ENCODE results near the gene TMEM151B.

Gene TMEM151B

DNA sequence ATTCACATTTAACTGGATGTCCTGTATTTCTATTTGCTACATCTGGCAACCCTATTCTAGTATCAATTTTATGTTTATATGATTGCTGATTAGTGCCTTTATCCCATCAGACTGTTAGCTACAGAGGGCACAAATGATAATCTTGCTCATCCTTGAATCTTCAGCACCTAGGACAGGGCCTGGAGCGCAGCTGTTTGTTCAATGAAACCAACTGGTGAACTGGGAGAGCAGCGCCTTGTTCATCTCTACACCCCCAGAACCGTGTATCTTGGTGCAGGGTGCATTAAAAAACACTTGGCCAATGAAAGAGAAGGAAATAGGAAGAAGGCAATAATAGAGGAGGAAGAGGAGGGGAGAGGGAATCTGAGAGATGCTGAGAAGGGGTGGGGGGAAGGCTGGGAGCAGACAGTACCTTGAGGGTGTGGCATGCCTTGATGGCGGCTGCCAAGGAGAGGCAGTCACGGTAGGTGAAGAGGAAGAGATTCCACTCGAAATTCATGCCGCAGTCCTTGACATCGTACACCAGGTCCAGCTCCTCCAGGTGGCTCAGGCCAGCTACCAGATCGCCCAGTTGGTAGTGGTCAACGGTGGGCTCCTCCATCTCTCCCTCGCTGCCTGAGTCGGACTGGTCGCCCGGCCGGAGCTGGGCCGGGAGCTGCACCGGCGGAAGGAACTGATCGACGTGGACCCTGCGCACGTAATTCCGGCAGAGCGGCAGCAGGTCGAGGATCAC is 15.5 kb downstream of the TMEM151B start:
- 0 out of 3 replicates have a peak, but pooled peaks have one; percentile 55 for ATAC-seq (ENCODE audit: low read depth)
- TF ChIP-seq, protein P1, sequence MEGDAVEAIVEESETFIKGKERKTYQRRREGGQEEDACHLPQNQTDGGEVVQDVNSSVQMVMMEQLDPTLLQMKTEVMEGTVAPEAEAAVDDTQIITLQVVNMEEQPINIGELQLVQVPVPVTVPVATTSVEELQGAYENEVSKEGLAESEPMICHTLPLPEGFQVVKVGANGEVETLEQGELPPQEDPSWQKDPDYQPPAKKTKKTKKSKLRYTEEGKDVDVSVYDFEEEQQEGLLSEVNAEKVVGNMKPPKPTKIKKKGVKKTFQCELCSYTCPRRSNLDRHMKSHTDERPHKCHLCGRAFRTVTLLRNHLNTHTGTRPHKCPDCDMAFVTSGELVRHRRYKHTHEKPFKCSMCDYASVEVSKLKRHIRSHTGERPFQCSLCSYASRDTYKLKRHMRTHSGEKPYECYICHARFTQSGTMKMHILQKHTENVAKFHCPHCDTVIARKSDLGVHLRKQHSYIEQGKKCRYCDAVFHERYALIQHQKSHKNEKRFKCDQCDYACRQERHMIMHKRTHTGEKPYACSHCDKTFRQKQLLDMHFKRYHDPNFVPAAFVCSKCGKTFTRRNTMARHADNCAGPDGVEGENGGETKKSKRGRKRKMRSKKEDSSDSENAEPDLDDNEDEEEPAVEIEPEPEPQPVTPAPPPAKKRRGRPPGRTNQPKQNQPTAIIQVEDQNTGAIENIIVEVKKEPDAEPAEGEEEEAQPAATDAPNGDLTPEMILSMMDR (IDR thresholded peaks at IDR 0.05; ENCODE audit: poor library complexity, severe bottlenecking) = no peak
- H3K36me3 ChIP-seq (ENCODE audit: low read depth) = no peaks in the 10 kb centered on the region
- H3K4me3 ChIP-seq (ENCODE audit: severe bottlenecking) = no peak overlapping the region
- H3K9me3 ChIP-seq (ENCODE audit: severe bottlenecking) = no peaks in the 10 kb centered on the region
- DNase-seq (ENCODE audit: low spot score) = no peak
- H3K27me3 ChIP-seq (ENCODE audit: insufficient read depth, poor library complexity, severe bottlenecking) = peaks cover 7% of the 10 kb centered on the region
- H3K27ac ChIP-seq (ENCODE audit: poor library complexity, severe bottlenecking) = no peak overlapping the region
- no peaks in the 10 kb centered on the region for H3K4me1 ChIP-seq (ENCODE audit: insufficient read depth, poor library complexity, severe bottlenecking)

DNA sequence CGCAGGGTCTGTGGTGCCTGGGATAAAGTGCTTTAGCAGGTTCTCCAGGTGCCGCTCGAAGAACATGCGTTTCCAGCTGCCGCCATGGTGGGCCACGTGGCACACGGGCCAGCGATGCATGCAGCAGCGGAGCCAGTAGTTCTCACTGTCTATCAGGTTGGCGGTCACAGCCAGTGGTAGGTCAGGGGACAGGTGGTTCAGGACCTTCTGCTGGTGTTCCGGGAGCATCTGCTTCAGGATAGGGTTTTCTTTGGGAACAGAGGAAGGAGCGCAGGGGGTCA is 16.0 kb downstream of the TMEM151B start:
- ATAC-seq (ENCODE audit: low read depth) = no peak
- H3K36me3 ChIP-seq (ENCODE audit: low read depth) = no peaks in the 10 kb centered on the region

DNA sequence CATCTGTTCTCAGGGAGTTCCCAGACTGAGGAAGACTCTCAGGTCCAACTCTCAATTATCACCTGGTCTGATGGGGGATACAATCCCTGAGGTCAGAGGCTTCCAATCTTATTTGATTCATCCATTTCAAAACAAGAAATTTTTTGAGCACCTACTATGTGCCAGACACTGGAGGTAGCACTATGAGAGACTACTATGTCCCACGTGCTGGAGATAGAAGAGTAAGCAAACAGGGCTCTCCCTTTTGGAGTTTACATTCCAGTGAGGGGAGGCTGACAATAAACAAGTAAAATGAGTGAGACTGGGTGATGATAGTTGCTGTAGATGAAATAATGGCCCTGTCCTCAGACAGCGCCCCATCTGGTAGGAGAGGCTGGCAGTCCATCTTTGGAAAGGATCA is 16.5 kb downstream of the TMEM151B start:
- peaks cover 7% of the 10 kb centered on the region for H3K27me3 ChIP-seq (ENCODE audit: insufficient read depth, poor library complexity, severe bottlenecking)
- no peak for ATAC-seq (ENCODE audit: low read depth)

More for the DNA sequence above, 16.0 kb downstream of the TMEM151B start:
- Histone ChIP-seq H3K4me1 (ENCODE audit: insufficient read depth, poor library complexity, severe bottlenecking) (no peaks in the 10 kb centered on the region), H3K9me3 (ENCODE audit: severe bottlenecking) (no peaks in the 10 kb centered on the region), H3K27ac (ENCODE audit: poor library complexity, severe bottlenecking) (no peak overlapping the region), H3K27me3 (ENCODE audit: insufficient read depth, poor library complexity, severe bottlenecking) (peaks cover 7% of the 10 kb centered on the region), H3K4me3 (ENCODE audit: severe bottlenecking) (no peak overlapping the region)
- TF ChIP-seq, protein P1 (IDR thresholded peaks at IDR 0.05; ENCODE audit: poor library complexity, severe bottlenecking) = no peak
- DNase-seq (ENCODE audit: low spot score) = no peak

DNA sequence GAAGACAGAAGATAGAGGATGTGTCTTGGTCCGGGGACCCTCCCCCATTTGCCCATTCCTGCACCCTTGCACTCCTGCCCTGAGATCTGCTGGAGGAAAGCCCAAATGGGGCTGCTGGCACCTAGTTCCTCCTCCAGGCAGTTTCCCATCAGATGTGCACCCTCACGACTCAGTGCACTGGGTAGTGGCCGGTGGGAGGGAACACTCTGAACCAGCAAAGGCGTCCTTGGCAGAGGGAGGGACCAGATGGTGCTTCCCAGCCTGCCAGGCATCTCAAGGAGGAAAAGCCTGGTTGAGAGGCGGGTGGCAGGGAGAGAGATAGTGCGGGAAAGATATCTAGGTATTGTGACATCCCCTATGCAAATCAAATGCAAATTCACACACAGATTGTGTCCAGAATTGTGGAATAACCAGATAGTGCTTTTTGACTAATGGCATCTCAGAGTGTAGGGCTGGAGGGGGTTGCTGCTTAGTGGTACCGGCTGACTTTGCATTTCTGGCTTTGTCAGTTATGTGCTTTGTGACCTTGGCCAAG is 19.5 kb downstream of the TMEM151B start:
- H3K4me3 ChIP-seq (ENCODE audit: severe bottlenecking) = no peak overlapping the region
- H3K9me3 ChIP-seq (ENCODE audit: severe bottlenecking) = no peaks in the 10 kb centered on the region
- no peaks in the 10 kb centered on the region for H3K36me3 ChIP-seq (ENCODE audit: low read depth)
- H3K4me1 ChIP-seq (ENCODE audit: insufficient read depth, poor library complexity, severe bottlenecking) = no peaks in the 10 kb centered on the region
- ATAC-seq (ENCODE audit: low read depth) (no peak), DNase-seq (ENCODE audit: low spot score) (no peak)
- TF ChIP-seq, protein P1 (IDR thresholded peaks at IDR 0.05; ENCODE audit: poor library complexity, severe bottlenecking) = no peak
- peaks cover 7% of the 10 kb centered on the region for H3K27me3 ChIP-seq (ENCODE audit: insufficient read depth, poor library complexity, severe bottlenecking)
- no peak overlapping the region for H3K27ac ChIP-seq (ENCODE audit: poor library complexity, severe bottlenecking)

More for the DNA sequence above, 16.5 kb downstream of the TMEM151B start:
- no peak overlapping the region for H3K4me3 ChIP-seq (ENCODE audit: severe bottlenecking)
- H3K4me1 ChIP-seq (ENCODE audit: insufficient read depth, poor library complexity, severe bottlenecking) = no peaks in the 10 kb centered on the region
- no peak overlapping the region for H3K27ac ChIP-seq (ENCODE audit: poor library complexity, severe bottlenecking)
- no peaks in the 10 kb centered on the region for H3K9me3 ChIP-seq (ENCODE audit: severe bottlenecking)
- no peaks in the 10 kb centered on the region for H3K36me3 ChIP-seq (ENCODE audit: low read depth)
- TF ChIP-seq, protein P1 (IDR thresholded peaks at IDR 0.05; ENCODE audit: poor library complexity, severe bottlenecking) = no peak
- DNase-seq (ENCODE audit: low spot score) = no peak

DNA sequence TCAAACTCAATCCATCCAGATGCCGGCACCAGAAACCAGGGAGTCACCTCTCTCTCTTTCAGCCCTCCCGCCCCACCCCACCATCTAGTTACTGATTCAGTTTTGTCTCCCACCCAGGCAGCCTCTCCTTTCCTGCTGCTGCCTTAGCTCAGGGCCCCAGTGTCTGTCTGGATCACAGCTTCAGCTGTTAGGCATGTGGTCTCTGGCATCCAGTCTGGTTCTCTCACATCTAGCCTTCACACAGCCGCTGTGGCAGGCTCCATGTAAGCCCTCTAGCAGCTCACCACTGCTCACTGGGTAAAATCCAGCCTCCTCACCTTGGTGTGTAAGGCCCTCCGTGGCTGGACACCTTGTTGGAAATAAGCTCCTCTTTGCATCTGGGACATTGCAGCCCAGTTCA is 21.6 kb downstream of the TMEM151B start:
- TF ChIP-seq, protein P1 (IDR thresholded peaks at IDR 0.05; ENCODE audit: poor library complexity, severe bottlenecking) = no peak
- H3K27ac ChIP-seq (ENCODE audit: poor library complexity, severe bottlenecking) = no peak overlapping the region
- no peaks in the 10 kb centered on the region for H3K9me3 ChIP-seq (ENCODE audit: severe bottlenecking)
- H3K4me1 ChIP-seq (ENCODE audit: insufficient read depth, poor library complexity, severe bottlenecking) = no peaks in the 10 kb centered on the region
- no peak overlapping the region for H3K4me3 ChIP-seq (ENCODE audit: severe bottlenecking)
- DNase-seq (ENCODE audit: low spot score) (no peak), ATAC-seq (ENCODE audit: low read depth) (0 out of 3 replicates have a peak, but pooled peaks have one; percentile 15)
- H3K27me3 ChIP-seq (ENCODE audit: insufficient read depth, poor library complexity, severe bottlenecking) = peaks cover 11% of the 10 kb centered on the region
- H3K36me3 ChIP-seq (ENCODE audit: low read depth) = no peaks in the 10 kb centered on the region
